ENCODE data around the gene SAMD8. TPM values are rescaled to one million over a fixed set of nuclear protein-coding genes. Genes with fewer than 3 reads are reported as not detected.

The SAMD8 gene
- total and polyA plus RNA-seq, 2 of the 8 experiments (the other 6 are each of a cell fraction or from before 2014, with no cell fraction given), result 11.7 to 20.9 TPM

GRCh38 chr10:75068523-75068922 is 42.9 kb upstream of the SAMD8 start:
- no peak for FAIRE-seq

More at GRCh38 chr10:75068523-75068922, 42.9 kb upstream of the SAMD8 start:
- Histone ChIP-seq H3K23me2 (ENCODE audit: low read depth, low read length) (no peaks in the 10 kb centered on the region), H3K79me1 (ENCODE audit: low read depth, low read length) (no peaks in the 10 kb centered on the region), H3K23ac (ENCODE audit: insufficient read length) (no peak overlapping the region), H3K9me3 (ENCODE audit: insufficient read depth in 2 of 2, low read depth in 1 of 2, low read length in 1 of 2) (no peaks in the 10 kb centered on the region), H3K27ac (ENCODE audit: low read depth, low read length) (no peak overlapping the region), H2BK15ac (ENCODE audit: low read length) (no peak overlapping the region), H4K8ac (ENCODE audit: extremely low read depth, insufficient read depth, low read length) (no peak overlapping the region), H4K5ac (ENCODE audit: insufficient read length, low read depth, low read length) (no peak overlapping the region), H3K56ac (replicated peaks; ENCODE audit: insufficient read length, low read depth, low read length) (no peak overlapping the region), H3K9ac (replicated peaks in 1 of 4; ENCODE audit: extremely low read depth in 1 of 4, low read depth in 3 of 4, low read length in 3 of 4) (no peak overlapping the region), H3K27me3 (replicated peaks in 1 of 4; ENCODE audit: control insufficient read depth in 3 of 4, extremely low read depth in 1 of 4, insufficient read depth in 3 of 4, low read length in 3 of 4) (no peaks in the 10 kb centered on the region), H2BK12ac (ENCODE audit: low read depth, low read length) (no peak overlapping the region), H2BK20ac (ENCODE audit: low read length) (no peak overlapping the region), H3K14ac (ENCODE audit: insufficient read length) (no peak overlapping the region), H2BK120ac (replicated peaks; ENCODE audit: low read depth, low read length) (no peak overlapping the region), H3K79me2 (ENCODE audit: control insufficient read depth in 1 of 2, insufficient read depth in 2 of 2, low read length in 2 of 2) (no peaks in the 10 kb centered on the region), H2BK5ac (ENCODE audit: low read depth, low read length) (no peak overlapping the region), H2AFZ (ENCODE audit: low read length) (no peak overlapping the region), H3K18ac (ENCODE audit: extremely low read depth, low read length) (no peak overlapping the region), H3K36me3 (ENCODE audit: control insufficient read depth in 2 of 4, insufficient read depth in 4 of 4, low read length in 3 of 4) (no peaks in the 10 kb centered on the region), H3K4ac (replicated peaks; ENCODE audit: insufficient read length, low read depth, low read length) (no peak overlapping the region), H4K20me1 (replicated peaks in 1 of 2; ENCODE audit: control insufficient read depth in 1 of 2, insufficient read depth in 2 of 2, low read length in 2 of 2) (no peaks in the 10 kb centered on the region), H3K4me2 (ENCODE audit: insufficient read depth in 1 of 2, low read depth in 2 of 2, low read length in 2 of 2) (no peak overlapping the region), H2AK5ac (ENCODE audit: low read depth, low read length) (no peak overlapping the region), H3K4me1 (replicated peaks in 1 of 4; ENCODE audit: control insufficient read depth in 3 of 4, insufficient read depth in 4 of 4, low read length in 3 of 4) (no peaks in the 10 kb centered on the region; a peak in 2 of 7 replicates), H3K4me3 (ENCODE audit: extremely low read depth in 1 of 4, insufficient read depth in 2 of 4, low read depth in 3 of 4, low read length in 4 of 4) (no peak overlapping the region), H4K91ac (replicated peaks; ENCODE audit: insufficient read length, low read length) (no peak overlapping the region)
- DNase-seq (ENCODE audit: low read depth in 1 of 2, low spot score in 2 of 2), result no peak
- ChIA-PET CTCF (ENCODE audit: partially characterized antibody) (interaction anchor here (0.7 to 2.1 kb wide), 3 partner anchors 9 to 30 kb away, joined by 3 to 6 read pairs (median 3); no protein-coding TSS in a partner anchor), POLR2A (ENCODE audit: partially characterized antibody) (no interaction called here)
- WGBS, 2 experiments (ENCODE audit: extremely low coverage in 1 of 2, insufficient coverage in 1 of 2, insufficient read length in 1 of 2, insufficient replicate concordance in 2 of 2, low coverage in 1 of 2, low lambda C conversion rate in 2 of 2, missing lambda C conversion rate in 1 of 2), result 94% methylated on average over 6 of the region's 6 CpGs; no CpG with 5 or more reads in 1 of the 2 experiments
- TF ChIP-seq BACH1 (IDR thresholded peaks at IDR 0.05; ENCODE audit: low read length) (no peak), BCL11A (IDR thresholded peaks at IDR 0.05; ENCODE audit: low read depth in 2 of 2, low read length in 2 of 2) (no peak), JUND (IDR thresholded peaks at IDR 0.05; ENCODE audit: low read length) (no peak), KDM5A (IDR thresholded peaks at IDR 0.05; ENCODE audit: low read length) (no peak), SIX5 (IDR thresholded peaks at IDR 0.05; ENCODE audit: low read depth, low read length) (no peak), MAFK (IDR thresholded peaks at IDR 0.05; ENCODE audit: low read depth, low read length) (no peak), SP2 (IDR thresholded peaks at IDR 0.05; ENCODE audit: low read length) (no peak)

Data from H1 (cell line).